Choroid plexus epithelial cell (primary cell): Measurements from ENCODE around the gene LRRC8D.
"Not testable (repeated sequence)": the region's sequence is repeated elsewhere in the genome, so short reads cannot be mapped to it uniquely, and the experiment has no call there.

Experiments used
- DNase-seq: peaks from one replicate; pipeline ENCODE4 v3.0.0-alpha.2; 2010; ENCODE audit warnings: low read depth
- H3K4me3 ChIP-seq: 2 replicates; pipeline ENCODE4 v1.5.1; 2011; ENCODE audit warnings: low read depth, mild to moderate bottlenecking, control low read depth, low read length, moderate library complexity
- TF ChIP-seq, protein P1 (sequence below): conservative IDR thresholded peaks from 2 replicates; pipeline ENCODE4 v1.5.1; 2011; ENCODE audit warnings: low read depth, mild to moderate bottlenecking, control low read depth, inconsistent platforms, low read length, moderate library complexity

LRRC8D gene

GRCh38 chr1:89980605-89981004 is 159.8 kb downstream of the LRRC8D start:
- H3K4me3 ChIP-seq = no peak overlapping the region
- peak; percentile 49 for DNase-seq
- TF ChIP-seq, protein P1, sequence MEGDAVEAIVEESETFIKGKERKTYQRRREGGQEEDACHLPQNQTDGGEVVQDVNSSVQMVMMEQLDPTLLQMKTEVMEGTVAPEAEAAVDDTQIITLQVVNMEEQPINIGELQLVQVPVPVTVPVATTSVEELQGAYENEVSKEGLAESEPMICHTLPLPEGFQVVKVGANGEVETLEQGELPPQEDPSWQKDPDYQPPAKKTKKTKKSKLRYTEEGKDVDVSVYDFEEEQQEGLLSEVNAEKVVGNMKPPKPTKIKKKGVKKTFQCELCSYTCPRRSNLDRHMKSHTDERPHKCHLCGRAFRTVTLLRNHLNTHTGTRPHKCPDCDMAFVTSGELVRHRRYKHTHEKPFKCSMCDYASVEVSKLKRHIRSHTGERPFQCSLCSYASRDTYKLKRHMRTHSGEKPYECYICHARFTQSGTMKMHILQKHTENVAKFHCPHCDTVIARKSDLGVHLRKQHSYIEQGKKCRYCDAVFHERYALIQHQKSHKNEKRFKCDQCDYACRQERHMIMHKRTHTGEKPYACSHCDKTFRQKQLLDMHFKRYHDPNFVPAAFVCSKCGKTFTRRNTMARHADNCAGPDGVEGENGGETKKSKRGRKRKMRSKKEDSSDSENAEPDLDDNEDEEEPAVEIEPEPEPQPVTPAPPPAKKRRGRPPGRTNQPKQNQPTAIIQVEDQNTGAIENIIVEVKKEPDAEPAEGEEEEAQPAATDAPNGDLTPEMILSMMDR = no peak

GRCh38 chr1:89982846-89983245 is 162.0 kb downstream of the LRRC8D start:
- not testable (repeated sequence) for H3K4me3 ChIP-seq

GRCh38 chr1:89984564-89985116 is 163.8 kb downstream of the LRRC8D start:
- DNase-seq, H3K4me3 ChIP-seq: not testable (repeated sequence)

More at GRCh38 chr1:89982846-89983245, 162.0 kb downstream of the LRRC8D start:
- not testable (repeated sequence) for DNase-seq

GRCh38 chr1:89986020-89986419 is 165.2 kb downstream of the LRRC8D start:
- no peak overlapping the region for H3K4me3 ChIP-seq
- no peak for DNase-seq
- TF ChIP-seq, protein P1 = no peak
